D721Med (cell line): Measurements from ENCODE around the gene TMEM150A.

ENCODE experiments used
- DNase-seq: peaks from one replicate; pipeline ENCODE4 v3.0.0; 2011; ENCODE audit warnings: low spot score; ENCODE audit not compliant: insufficient read length
- FAIRE-seq: peaks from 2 replicates; lab custom pipeline; 2011; peaks lifted over from hg19 to GRCh38; lab: Jason Lieb, UNC
- TF ChIP-seq, protein P1 (sequence below): IDR thresholded peaks from 2 replicates; pipeline ENCODE4 v1.5.1; 2012; ENCODE audit warnings: mild to moderate bottlenecking, control low read depth; ENCODE audit not compliant: insufficient read depth; ENCODE audit errors: missing control alignments

Gene TMEM150A

DNA sequence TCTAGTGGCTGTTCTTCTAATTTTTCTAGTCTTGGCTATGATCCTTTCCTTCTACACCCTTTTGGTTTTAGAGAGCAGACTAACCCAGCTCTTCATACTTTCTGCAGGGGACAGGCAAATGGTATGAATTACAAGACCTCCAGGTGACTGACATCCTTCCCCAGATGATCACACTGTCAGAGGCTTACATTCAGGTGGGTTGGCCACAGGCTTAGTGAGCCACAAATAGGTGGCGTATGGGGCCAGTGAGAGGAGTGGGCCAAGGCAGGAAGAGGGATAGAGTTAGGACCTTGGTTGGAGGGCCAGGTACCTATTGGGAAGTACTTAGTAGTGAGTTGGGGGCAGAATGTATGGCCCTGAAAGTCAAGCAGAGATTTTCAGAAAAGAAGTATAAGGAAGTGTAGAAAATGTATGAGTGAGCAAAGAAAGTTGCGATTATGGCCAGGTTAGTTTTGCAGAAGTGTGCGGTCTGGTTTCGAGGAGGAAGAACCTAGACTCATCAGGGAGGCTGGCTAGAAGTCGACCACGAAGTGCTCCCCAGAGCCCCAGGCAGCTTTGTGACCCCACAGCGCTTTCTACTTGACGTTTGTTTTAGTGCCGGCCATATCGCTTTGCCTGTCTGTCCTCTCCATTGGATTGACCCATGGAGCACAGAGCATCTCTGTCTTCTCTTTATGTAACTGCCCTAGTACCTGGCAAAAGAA, 45.5 kb upstream of the TMEM150A start:
- DNase-seq = no peak
- no peak for FAIRE-seq
- TF ChIP-seq, protein P1, sequence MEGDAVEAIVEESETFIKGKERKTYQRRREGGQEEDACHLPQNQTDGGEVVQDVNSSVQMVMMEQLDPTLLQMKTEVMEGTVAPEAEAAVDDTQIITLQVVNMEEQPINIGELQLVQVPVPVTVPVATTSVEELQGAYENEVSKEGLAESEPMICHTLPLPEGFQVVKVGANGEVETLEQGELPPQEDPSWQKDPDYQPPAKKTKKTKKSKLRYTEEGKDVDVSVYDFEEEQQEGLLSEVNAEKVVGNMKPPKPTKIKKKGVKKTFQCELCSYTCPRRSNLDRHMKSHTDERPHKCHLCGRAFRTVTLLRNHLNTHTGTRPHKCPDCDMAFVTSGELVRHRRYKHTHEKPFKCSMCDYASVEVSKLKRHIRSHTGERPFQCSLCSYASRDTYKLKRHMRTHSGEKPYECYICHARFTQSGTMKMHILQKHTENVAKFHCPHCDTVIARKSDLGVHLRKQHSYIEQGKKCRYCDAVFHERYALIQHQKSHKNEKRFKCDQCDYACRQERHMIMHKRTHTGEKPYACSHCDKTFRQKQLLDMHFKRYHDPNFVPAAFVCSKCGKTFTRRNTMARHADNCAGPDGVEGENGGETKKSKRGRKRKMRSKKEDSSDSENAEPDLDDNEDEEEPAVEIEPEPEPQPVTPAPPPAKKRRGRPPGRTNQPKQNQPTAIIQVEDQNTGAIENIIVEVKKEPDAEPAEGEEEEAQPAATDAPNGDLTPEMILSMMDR = no peak

DNA sequence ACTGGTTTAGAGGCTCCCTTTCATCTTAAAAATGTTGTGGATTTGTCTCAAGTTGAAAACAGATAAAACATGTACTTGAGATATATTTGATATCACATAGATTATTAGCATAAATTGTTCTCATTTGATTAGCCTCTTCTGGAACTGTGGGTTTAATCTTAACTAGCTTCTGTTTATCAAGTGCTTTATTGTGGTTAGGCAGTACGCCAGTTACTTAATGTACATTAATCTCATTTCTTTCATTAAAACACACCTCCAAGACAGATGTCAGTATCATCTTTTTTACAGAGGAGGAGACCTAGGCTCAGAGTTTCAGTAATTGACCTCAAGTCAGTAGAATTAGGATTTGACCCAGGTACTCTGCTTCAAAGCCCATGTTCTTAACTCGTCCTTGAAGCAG, 43.7 kb upstream of the TMEM150A start:
- no peak for DNase-seq
- TF ChIP-seq, protein P1 = no peak
- no peak for FAIRE-seq

DNA sequence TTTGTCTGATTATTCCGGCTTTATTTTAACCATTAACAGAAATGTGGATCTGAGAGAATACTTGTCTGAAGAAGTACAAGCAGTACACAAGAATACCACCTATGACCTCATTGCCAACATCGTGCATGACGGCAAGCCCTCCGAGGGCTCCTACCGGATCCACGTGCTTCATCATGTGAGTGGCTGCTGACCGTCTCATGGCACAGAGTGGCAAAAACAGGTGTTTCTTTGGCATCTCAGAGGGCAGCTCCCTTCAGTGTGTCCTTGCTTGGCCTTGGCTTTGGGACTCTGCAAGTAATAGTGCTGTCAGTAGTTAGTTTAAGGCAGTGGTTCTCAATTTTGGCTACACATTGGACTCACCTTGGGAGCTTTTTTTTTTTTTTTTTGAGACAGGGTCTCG, 42.4 kb upstream of the TMEM150A start:
- DNase-seq (no peak), FAIRE-seq (no peak)
- TF ChIP-seq, protein P1 = no peak

DNA sequence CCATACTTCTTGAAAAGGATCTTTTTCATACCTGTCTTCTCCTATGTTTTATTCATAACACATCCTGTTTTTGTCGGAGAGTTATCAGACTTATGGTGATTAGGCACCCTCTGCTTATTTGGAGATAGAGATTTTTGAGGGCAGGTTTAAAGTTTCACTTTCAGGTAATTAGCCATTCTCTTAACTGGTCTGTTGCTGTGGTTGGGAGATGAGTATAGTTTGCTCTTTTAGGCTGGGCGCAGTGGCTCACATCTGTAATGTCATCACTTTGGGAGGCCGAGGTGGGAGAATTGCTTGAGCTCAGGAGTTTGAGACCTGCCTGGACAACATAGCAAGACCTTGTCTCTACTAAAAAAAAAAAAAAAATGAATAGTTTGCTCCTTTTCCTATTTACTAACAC, 40.2 kb upstream of the TMEM150A start:
- FAIRE-seq = no peak
- DNase-seq = no peak
- TF ChIP-seq, protein P1 = no peak

DNA sequence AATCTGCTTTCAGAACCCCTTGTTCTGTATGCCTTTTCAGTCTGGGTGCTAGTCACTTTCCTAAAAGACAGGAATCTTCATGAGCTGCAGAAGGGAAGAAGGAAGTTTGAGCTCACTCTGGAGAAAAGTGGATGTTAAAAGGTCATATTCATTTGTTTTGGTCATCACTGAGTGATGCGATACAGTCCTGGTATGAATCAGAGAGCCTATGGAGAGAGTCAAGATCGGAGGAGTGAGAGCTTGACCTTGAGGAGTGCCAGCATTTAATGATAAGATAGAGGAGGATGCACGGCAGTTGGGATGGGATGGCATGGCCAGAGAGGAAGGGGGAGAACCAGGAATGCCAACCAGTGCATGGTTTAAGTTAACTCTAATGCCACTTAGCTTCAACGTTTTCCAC, 33.1 kb upstream of the TMEM150A start:
- FAIRE-seq = no peak
- TF ChIP-seq, protein P1 = no peak
- DNase-seq = no peak

DNA sequence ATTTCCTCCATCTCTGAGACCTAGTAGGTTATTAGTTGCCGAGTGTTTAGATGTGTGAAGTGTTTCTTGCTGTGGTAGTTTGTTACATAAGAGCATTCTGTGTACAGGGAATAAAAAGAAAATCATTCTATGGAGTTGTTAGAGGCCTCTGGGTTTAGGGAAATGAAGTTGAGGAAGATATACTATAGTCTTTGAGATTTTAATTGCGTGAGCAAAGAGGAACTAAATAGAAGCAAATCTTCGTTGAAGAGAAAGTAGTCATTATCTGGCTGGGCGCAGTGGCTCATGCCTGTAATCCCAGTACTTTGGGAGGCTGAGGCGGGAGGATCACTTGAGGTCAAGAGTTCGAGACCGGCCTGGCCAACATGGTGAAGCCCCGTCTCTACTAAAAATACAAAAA, 32.5 kb upstream of the TMEM150A start:
- TF ChIP-seq, protein P1 = no peak
- no peak for DNase-seq
- FAIRE-seq = no peak

DNA sequence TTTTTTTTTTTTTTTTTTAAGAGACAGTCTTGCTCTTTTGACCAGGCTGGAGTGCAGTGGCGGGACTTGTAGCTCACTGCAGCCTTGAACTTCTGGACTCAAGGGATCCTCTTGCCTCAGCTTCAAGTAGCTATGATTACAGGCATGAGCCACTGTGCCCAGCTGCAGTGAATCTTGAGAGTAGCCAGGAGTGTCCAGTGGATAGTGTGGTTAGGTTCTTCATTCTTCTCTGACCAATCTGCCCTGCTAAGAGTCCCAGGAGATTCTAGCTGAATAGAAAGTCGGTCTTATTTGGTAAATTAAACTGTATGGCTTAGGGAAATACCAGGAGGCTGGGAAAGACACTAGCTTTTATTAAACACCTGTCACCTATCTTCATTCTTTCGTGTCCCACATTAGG, 28.8 kb upstream of the TMEM150A start:
- DNase-seq = no peak
- FAIRE-seq = no peak
- TF ChIP-seq, protein P1 = no peak
